NCI-H345 (cell line): ENCODE measurements around the gene LRRC15.

Source experiments
- DNase-seq: peaks from one replicate; lab custom pipeline; 2025; lab: John Stamatoyannopoulos, UW

LRRC15 gene

GRCh38 chr3:194364314-194364651, 5.3 kb downstream of the LRRC15 start:
- DNase-seq, result no peak

- DNase-seq, result no peak
Measured at GRCh38 chr3:194360568-194360967, 9.0 kb downstream of the LRRC15 start.

GRCh38 chr3:194357681-194358080, 11.9 kb downstream of the LRRC15 start:
- no peak for DNase-seq

GRCh38 chr3:194355379-194355778, 14.2 kb downstream of the LRRC15 start:
- no peak for DNase-seq

GRCh38 chr3:194354315-194354714, 15.2 kb downstream of the LRRC15 start:
- no peak for DNase-seq

GRCh38 chr3:194352667-194353246, 16.8 kb downstream of the LRRC15 start:
- DNase-seq, result no peak

GRCh38 chr3:194351952-194352536, 17.5 kb downstream of the LRRC15 start:
- DNase-seq, result no peak

- DNase-seq, result no peak
Measured at GRCh38 chr3:194351080-194351672, 18.4 kb downstream of the LRRC15 start, which contains the start of gene CPN2. TSS of gene CPN2 (minus strand) at chr3:194351328. CDS start at chr3:194342702, 8,626 bp downstream.

GRCh38 chr3:194350726-194351071, 18.8 kb downstream of the LRRC15 start:
- no peak for DNase-seq

GRCh38 chr3:194348354-194348753, 21.2 kb downstream of the LRRC15 start:
- DNase-seq, result no peak

- no peak for DNase-seq
Measured at GRCh38 chr3:194346621-194347020, 22.9 kb downstream of the LRRC15 start.

- DNase-seq, result no peak
Measured at GRCh38 chr3:194346035-194346434, 23.5 kb downstream of the LRRC15 start.

- peak; percentile 66 for DNase-seq
Measured at GRCh38 chr3:194344012-194344411, 25.5 kb downstream of the LRRC15 start.

GRCh38 chr3:194343561-194343893, 26.0 kb downstream of the LRRC15 start:
- no peak for DNase-seq

GRCh38 chr3:194342861-194343560, 26.5 kb downstream of the LRRC15 start:
- no peak for DNase-seq

- no peak for DNase-seq
Measured at GRCh38 chr3:194340757-194341400, 28.7 kb downstream of the LRRC15 start.

- no peak for DNase-seq
Measured at GRCh38 chr3:194339840-194340239, 29.7 kb downstream of the LRRC15 start.

GRCh38 chr3:194339356-194339755, 30.2 kb downstream of the LRRC15 start:
- DNase-seq, result no peak

GRCh38 chr3:194337965-194338753, 31.4 kb downstream of the LRRC15 start:
- DNase-seq, result no peak

- no peak for DNase-seq
Measured at GRCh38 chr3:194336601-194337355, 32.8 kb downstream of the LRRC15 start.

- DNase-seq, result no peak
Measured at GRCh38 chr3:194333981-194334320, 35.6 kb downstream of the LRRC15 start.
